ENCODE results near the gene TMEM79. TPM values are rescaled to one million over a fixed set of nuclear protein-coding genes. Genes with fewer than 3 reads are reported as not detected.
"Not testable (repeated sequence)": the region's sequence is repeated elsewhere in the genome, so short reads cannot be mapped to it uniquely, and the experiment has no call there.

TMEM79 gene
- total RNA-seq, 2 experiments from 2014 or later: 8.0 to 8.2 TPM

- H3K4me3 Mint-ChIP-seq: no peak overlapping the region
- intact Hi-C loops (cut with micrococcal nuclease): no loop called here
- no peaks in the 10 kb centered on the region for H3K4me1 Mint-ChIP-seq (ENCODE audit: low read depth)
- no peaks in the 10 kb centered on the region for H3K27me3 Mint-ChIP-seq
- ChIA-PET CTCF (interaction anchor here (0.6 to 4.0 kb wide), 37 partner anchors 9 to 295 kb away, joined by 3 to 37 read pairs (median 4); partner anchors contain the start of genes CCT3, SMG5, TMEM79 and TSACC), POLR2A (interaction anchor here (0.6 to 1.5 kb wide), 4 partner anchors 12 to 37 kb away, joined by 3 to 5 read pairs (median 4); partner anchors contain the start of genes SMG5 and TMEM79)
- no peak overlapping the region for H3K27ac Mint-ChIP-seq
- ATAC-seq (no peak), DNase-seq (peak; percentile 39)
- TF ChIP-seq CTCF (IDR thresholded peaks at IDR 0.05): peak; percentile 47
- H3K9me3 Mint-ChIP-seq: no peaks in the 10 kb centered on the region
- H3K36me3 Mint-ChIP-seq (ENCODE audit: low read depth): peaks cover 46% of the 10 kb centered on the region
These were observed 35.5 kb downstream of the TMEM79 start for GRCh38 chr1:156319664-156320063.

GRCh38 chr1:156320560-156320959 lies 36.4 kb downstream of the TMEM79 start:
- H3K36me3 Mint-ChIP-seq (ENCODE audit: low read depth): peaks cover 47% of the 10 kb centered on the region
- ChIA-PET POLR2A (interaction anchor here (1.5 kb wide), 1 partner anchor 37 kb away, joined by 5 read pairs; the partner anchor contains the start of gene TMEM79), CTCF (interaction anchor here (1.2 to 4.0 kb wide), 6 partner anchors 13 to 180 kb away, joined by 3 to 37 read pairs (median 4); partner anchors contain the start of gene SMG5)
- DNase-seq (no peak), ATAC-seq (no peak)
- no peaks in the 10 kb centered on the region for H3K9me3 Mint-ChIP-seq
- H3K27ac Mint-ChIP-seq: no peak overlapping the region
- no peak for TF ChIP-seq CTCF (IDR thresholded peaks at IDR 0.05)
- no peak overlapping the region for H3K4me3 Mint-ChIP-seq
- no peaks in the 10 kb centered on the region for H3K27me3 Mint-ChIP-seq
- H3K4me1 Mint-ChIP-seq (ENCODE audit: low read depth): no peaks in the 10 kb centered on the region
- intact Hi-C loops (cut with micrococcal nuclease): no loop called here

GRCh38 chr1:156323179-156323578 lies 39.1 kb downstream of the TMEM79 start:
- H3K27me3 Mint-ChIP-seq; H3K27ac Mint-ChIP-seq; H3K9me3 Mint-ChIP-seq; intact Hi-C loops (cut with micrococcal nuclease); ATAC-seq; H3K4me1 Mint-ChIP-seq (ENCODE audit: low read depth); H3K4me3 Mint-ChIP-seq; CTCF ChIA-PET; DNase-seq: not testable (repeated sequence)
- POLR2A ChIA-PET: interaction anchor here (1.5 to 1.6 kb wide), 2 partner anchors 12 to 41 kb away, joined by 5 to 7 read pairs; partner anchors contain the start of gene SMG5
- H3K36me3 Mint-ChIP-seq (ENCODE audit: low read depth): peaks cover 36% of the 10 kb centered on the region

- intact Hi-C loops (cut with micrococcal nuclease): loop anchor here (2.0 kb wide), 1 partner anchor 55 kb away; no protein-coding TSS in a partner anchor
- H3K4me3 Mint-ChIP-seq: peak overlapping the region; percentile 98
- no peaks in the 10 kb centered on the region for H3K9me3 Mint-ChIP-seq
- CTCF ChIA-PET: interaction anchor here (0.8 to 3.7 kb wide), 9 partner anchors 11 to 110 kb away, joined by 3 to 24 read pairs (median 4); partner anchors contain the start of genes SMG5 and TMEM79
- H3K27me3 Mint-ChIP-seq: no peaks in the 10 kb centered on the region
- ATAC-seq (no peak), DNase-seq (peak; percentile 27)
- H3K36me3 Mint-ChIP-seq (ENCODE audit: low read depth): peaks cover 46% of the 10 kb centered on the region
- peak overlapping the region; percentile 40 for H3K27ac Mint-ChIP-seq
- POLR2A ChIA-PET: interaction anchor here (0.6 to 2.6 kb wide), 5 partner anchors 11 to 55 kb away, joined by 3 to 26 read pairs (median 3); partner anchors contain the start of genes SMG5 and TMEM79
- TF ChIP-seq CTCF (IDR thresholded peaks at IDR 0.05): peak; percentile 23
- peaks cover 27% of the 10 kb centered on the region for H3K4me1 Mint-ChIP-seq (ENCODE audit: low read depth)
These were observed 52.1 kb downstream of the TMEM79 start for GRCh38 chr1:156336242-156336641.

GRCh38 chr1:156337052-156337887 lies 53.1 kb downstream of the TMEM79 start:
- Mint-ChIP-seq H3K9me3 (no peaks in the 10 kb centered on the region), H3K27ac (peak overlapping the region; percentile 99), H3K27me3 (no peaks in the 10 kb centered on the region), H3K36me3 (ENCODE audit: low read depth) (peaks cover 41% of the 10 kb centered on the region), H3K4me1 (ENCODE audit: low read depth) (peaks cover 27% of the 10 kb centered on the region), H3K4me3 (peak overlapping the region; percentile 98)
- ChIA-PET POLR2A (interaction anchor here (0.7 to 2.6 kb wide), 8 partner anchors 10 to 143 kb away, joined by 3 to 26 read pairs (median 3); partner anchors contain the start of genes GLMP, SMG5 and TMEM79), CTCF (interaction anchor here (0.8 to 3.7 kb wide), 12 partner anchors 12 to 208 kb away, joined by 3 to 24 read pairs (median 3); partner anchors contain the start of genes SMG5 and TMEM79)
- DNase-seq (peak; percentile 30), ATAC-seq (no peak)
- intact Hi-C loops (cut with micrococcal nuclease): loop anchor here (2.0 kb wide), 1 partner anchor 56 kb away; no protein-coding TSS in a partner anchor
- TF ChIP-seq CTCF (IDR thresholded peaks at IDR 0.05): no peak

Measured in activated CD8-positive, alpha-beta T cell treated with anti-CD3 and anti-CD28 coated beads for 36 hours (primary cell).